ENCODE results near the gene ZBTB43.

DNA sequence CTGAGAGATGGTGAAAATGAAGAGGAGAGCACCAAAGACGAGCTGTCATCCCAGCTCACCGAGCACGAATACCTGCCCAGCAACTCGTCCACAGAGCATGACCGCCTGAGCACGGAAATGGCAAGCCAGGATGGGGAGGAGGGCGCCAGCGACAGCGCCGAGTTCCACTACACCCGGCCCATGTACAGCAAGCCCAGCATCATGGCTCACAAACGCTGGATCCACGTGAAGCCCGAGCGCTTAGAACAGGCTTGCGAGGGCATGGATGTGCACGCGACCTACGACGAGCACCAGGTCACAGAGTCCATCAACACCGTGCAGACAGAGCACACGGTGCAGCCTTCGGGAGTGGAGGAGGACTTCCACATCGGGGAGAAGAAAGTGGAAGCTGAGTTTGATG lies 28.2 kb downstream of the ZBTB43 start:
- TF ChIP-seq, protein P1, sequence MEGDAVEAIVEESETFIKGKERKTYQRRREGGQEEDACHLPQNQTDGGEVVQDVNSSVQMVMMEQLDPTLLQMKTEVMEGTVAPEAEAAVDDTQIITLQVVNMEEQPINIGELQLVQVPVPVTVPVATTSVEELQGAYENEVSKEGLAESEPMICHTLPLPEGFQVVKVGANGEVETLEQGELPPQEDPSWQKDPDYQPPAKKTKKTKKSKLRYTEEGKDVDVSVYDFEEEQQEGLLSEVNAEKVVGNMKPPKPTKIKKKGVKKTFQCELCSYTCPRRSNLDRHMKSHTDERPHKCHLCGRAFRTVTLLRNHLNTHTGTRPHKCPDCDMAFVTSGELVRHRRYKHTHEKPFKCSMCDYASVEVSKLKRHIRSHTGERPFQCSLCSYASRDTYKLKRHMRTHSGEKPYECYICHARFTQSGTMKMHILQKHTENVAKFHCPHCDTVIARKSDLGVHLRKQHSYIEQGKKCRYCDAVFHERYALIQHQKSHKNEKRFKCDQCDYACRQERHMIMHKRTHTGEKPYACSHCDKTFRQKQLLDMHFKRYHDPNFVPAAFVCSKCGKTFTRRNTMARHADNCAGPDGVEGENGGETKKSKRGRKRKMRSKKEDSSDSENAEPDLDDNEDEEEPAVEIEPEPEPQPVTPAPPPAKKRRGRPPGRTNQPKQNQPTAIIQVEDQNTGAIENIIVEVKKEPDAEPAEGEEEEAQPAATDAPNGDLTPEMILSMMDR (IDR thresholded peaks at IDR 0.05), result no peak
- TF ChIP-seq ZFX (IDR thresholded peaks at IDR 0.05; ENCODE audit: borderline replicate concordance), result no peak
